GM13976 (cell line): ENCODE data around the gene ZNF207.
A peak's percentile ranks its signal among the peaks of the same experiment; 100 is the strongest.
"Not testable (repeated sequence)": the region's sequence is repeated elsewhere in the genome, so short reads cannot be mapped to it uniquely, and the experiment has no call there.

Source experiments
- DNase-seq: peaks from one replicate; pipeline ENCODE4 v3.0.0; 2012; ENCODE audit warnings: low spot score
- CTCF ChIP-seq: IDR thresholded peaks from 2 replicates; pipeline ENCODE4 v1.5.1; 2012; ENCODE audit warnings: borderline replicate concordance, mild to moderate bottlenecking; ENCODE audit not compliant: insufficient read depth; ENCODE audit errors: extremely low read depth, missing control alignments, control extremely low read depth
- in situ Hi-C: fragments of 300-500 bp; cut with MboI; formaldehyde crosslinking; loops from one replicate; pipeline ENCODE4 v1.12.0; 2022; ENCODE audit warnings: low sequenced_read_pairs, mixed read lengths, inconsistent platforms; ENCODE audit not compliant: unreplicated experiment

ZNF207 gene

GRCh38 chr17:32345951-32346600, 3.9 kb upstream of the ZNF207 start:
- in situ Hi-C loops = no loop called here
- no peak for DNase-seq
- TF ChIP-seq CTCF = no peak

- no peak for TF ChIP-seq CTCF
- in situ Hi-C loops = no loop called here
- no peak for DNase-seq
Observed at GRCh38 chr17:32348483-32348800, 1.5 kb upstream of the ZNF207 start.

- no peak for DNase-seq
- in situ Hi-C loops = no loop called here
- TF ChIP-seq CTCF = no peak
Observed at GRCh38 chr17:32349503-32349853, 479 bp upstream of the ZNF207 start.

GRCh38 chr17:32350666-32351418, 885 bp downstream of the ZNF207 start:
- in situ Hi-C loops = no loop called here
- no peak for TF ChIP-seq CTCF
- peak; percentile 53 for DNase-seq

- DNase-seq, in situ Hi-C loops: not testable (repeated sequence)
Observed at GRCh38 chr17:32352734-32353133, 2.8 kb downstream of the ZNF207 start.

- in situ Hi-C loops = no loop called here
- no peak for DNase-seq
- no peak for TF ChIP-seq CTCF
Observed at GRCh38 chr17:32355649-32356377, 5.9 kb downstream of the ZNF207 start.

GRCh38 chr17:32356378-32356743, 6.4 kb downstream of the ZNF207 start:
- no peak for DNase-seq
- in situ Hi-C loops = no loop called here
- no peak for TF ChIP-seq CTCF
